Measurements from ENCODE around the gene ORAI3. TPM values are rescaled to one million over a fixed set of nuclear protein-coding genes. Genes with fewer than 3 reads are reported as not detected.

Gene ORAI3
- total and polyA plus RNA-seq, 2 of the 13 experiments (the other 11 are each of a cell fraction or from before 2014, with no cell fraction given), result 11.4 to 32.0 TPM

- TF ChIP-seq, protein P1, sequence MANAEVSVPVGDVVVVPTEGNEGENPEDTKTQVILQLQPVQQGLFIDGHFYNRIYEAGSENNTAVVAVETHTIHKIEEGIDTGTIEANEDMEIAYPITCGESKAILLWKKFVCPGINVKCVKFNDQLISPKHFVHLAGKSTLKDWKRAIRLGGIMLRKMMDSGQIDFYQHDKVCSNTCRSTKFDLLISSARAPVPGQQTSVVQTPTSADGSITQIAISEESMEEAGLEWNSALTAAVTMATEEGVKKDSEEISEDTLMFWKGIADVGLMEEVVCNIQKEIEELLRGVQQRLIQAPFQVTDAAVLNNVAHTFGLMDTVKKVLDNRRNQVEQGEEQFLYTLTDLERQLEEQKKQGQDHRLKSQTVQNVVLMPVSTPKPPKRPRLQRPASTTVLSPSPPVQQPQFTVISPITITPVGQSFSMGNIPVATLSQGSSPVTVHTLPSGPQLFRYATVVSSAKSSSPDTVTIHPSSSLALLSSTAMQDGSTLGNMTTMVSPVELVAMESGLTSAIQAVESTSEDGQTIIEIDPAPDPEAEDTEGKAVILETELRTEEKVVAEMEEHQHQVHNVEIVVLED (CRISPR knock-in tag; IDR thresholded peaks at IDR 0.05; ENCODE audit: borderline replicate concordance), result no peak
- TF ChIP-seq ZMAT3 (CRISPR knock-in tag; conservative IDR thresholded peaks at IDR 0.05) (peak; percentile 61; the same call in 1 of the 2 replicates), HIC2 (CRISPR knock-in tag; IDR thresholded peaks at IDR 0.05; ENCODE audit: low read depth) (no peak), AKNA (CRISPR knock-in tag; IDR thresholded peaks at IDR 0.05; ENCODE audit: borderline replicate concordance) (peak; percentile 51; the same call in 1 of the 2 replicates), ZNF274 (CRISPR knock-in tag; IDR thresholded peaks at IDR 0.05) (peak; percentile 18; the same call in 1 of the 2 replicates), SMC3 (IDR thresholded peaks at IDR 0.05; ENCODE audit: low read length) (no peak), ZNF672 (CRISPR knock-in tag; IDR thresholded peaks at IDR 0.05) (no peak), ZSCAN31 (CRISPR knock-in tag; IDR thresholded peaks at IDR 0.05; ENCODE audit: low read depth) (no peak; the same call in 1 of the 2 replicates), NPAS2 (CRISPR knock-in tag; IDR thresholded peaks at IDR 0.05; ENCODE audit: borderline replicate concordance) (no peak), STAT5B (CRISPR knock-in tag; IDR thresholded peaks at IDR 0.05) (0 out of 2 replicates have a peak, but pooled peaks have one; percentile 12), ATRX (CRISPR knock-in tag; IDR thresholded peaks at IDR 0.05; ENCODE audit: borderline replicate concordance) (no peak), PAF1 (CRISPR knock-in tag; IDR thresholded peaks at IDR 0.05) (no peak), CCDC6 (CRISPR knock-in tag; IDR thresholded peaks at IDR 0.05) (no peak), ZNF143 (CRISPR knock-in tag; IDR thresholded peaks at IDR 0.05) (no peak), SRSF9 (IDR thresholded peaks at IDR 0.05; ENCODE audit: borderline replicate concordance, insufficient read depth, low read depth, low read length, poor library complexity, severe bottlenecking) (no peak)
- TF ChIP-seq, protein P2, sequence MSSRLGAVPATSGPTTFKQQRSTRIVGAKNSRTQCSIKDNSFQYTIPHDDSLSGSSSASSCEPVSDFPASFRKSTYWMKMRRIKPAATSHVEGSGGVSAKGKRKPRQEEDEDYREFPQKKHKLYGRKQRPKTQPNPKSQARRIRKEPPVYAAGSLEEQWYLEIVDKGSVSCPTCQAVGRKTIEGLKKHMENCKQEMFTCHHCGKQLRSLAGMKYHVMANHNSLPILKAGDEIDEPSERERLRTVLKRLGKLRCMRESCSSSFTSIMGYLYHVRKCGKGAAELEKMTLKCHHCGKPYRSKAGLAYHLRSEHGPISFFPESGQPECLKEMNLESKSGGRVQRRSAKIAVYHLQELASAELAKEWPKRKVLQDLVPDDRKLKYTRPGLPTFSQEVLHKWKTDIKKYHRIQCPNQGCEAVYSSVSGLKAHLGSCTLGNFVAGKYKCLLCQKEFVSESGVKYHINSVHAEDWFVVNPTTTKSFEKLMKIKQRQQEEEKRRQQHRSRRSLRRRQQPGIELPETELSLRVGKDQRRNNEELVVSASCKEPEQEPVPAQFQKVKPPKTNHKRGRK (CRISPR knock-in tag; IDR thresholded peaks at IDR 0.05), result no peak
- TF ChIP-seq, protein P3, sequence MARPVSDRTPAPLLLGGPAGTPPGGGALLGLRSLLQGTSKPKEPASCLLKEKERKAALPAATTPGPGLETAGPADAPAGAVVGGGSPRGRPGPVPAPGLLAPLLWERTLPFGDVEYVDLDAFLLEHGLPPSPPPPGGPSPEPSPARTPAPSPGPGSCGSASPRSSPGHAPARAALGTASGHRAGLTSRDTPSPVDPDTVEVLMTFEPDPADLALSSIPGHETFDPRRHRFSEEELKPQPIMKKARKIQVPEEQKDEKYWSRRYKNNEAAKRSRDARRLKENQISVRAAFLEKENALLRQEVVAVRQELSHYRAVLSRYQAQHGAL (CRISPR knock-in tag; IDR thresholded peaks at IDR 0.05; ENCODE audit: not compliant biosample characterization), result no peak
These were observed 8.0 kb downstream of the ORAI3 start (continued) for GRCh38 chr16:30956601-30957455.
